PFSK-1 (cell line): ENCODE results near the gene ADGRA1.

Experiments used
- FOXP2 ChIP-seq: optimal IDR thresholded peaks from 2 replicates; pipeline ENCODE3; 2011; ENCODE audit warnings: borderline replicate concordance, control low read depth, inconsistent platforms; ENCODE audit not compliant: insufficient read depth; ENCODE audit errors: extremely low read length, extremely low read depth
- POLR2AphosphoS5 ChIP-seq: IDR thresholded peaks from 2 replicates; pipeline ENCODE4 v1.6.1; 2012; ENCODE audit warnings: low read depth, mild to moderate bottlenecking, control low read depth, low read length, moderate library complexity
- SIN3A ChIP-seq: IDR thresholded peaks from 2 replicates; pipeline ENCODE4 v1.6.1; 2012; ENCODE audit warnings: mild to moderate bottlenecking, low read length, moderate library complexity, borderline replicate concordance; ENCODE audit not compliant: insufficient read depth
- TAF1 ChIP-seq: IDR thresholded peaks from 2 replicates; pipeline ENCODE4 v1.6.1; 2012; ENCODE audit warnings: low read length, control low read depth, borderline replicate concordance; ENCODE audit not compliant: insufficient read depth
- TF ChIP-seq, protein P1 (sequence below), 2 experiments: IDR thresholded peaks; 2 replicates each; pipeline versions ENCODE4 v1.6.1 to v1.8.0; 2011 to 2012; ENCODE audit warnings: low read depth in 2 of 2, low read length in 2 of 2, control low read depth in 1 of 2, inconsistent platforms in 1 of 2, mild to moderate bottlenecking in 1 of 2, moderate library complexity in 1 of 2; ENCODE audit not compliant: insufficient read depth in 1 of 2

The ADGRA1 gene

GRCh38 chr10:133113146-133113830 lies 25.6 kb downstream of the ADGRA1 start:
- no peak for TF ChIP-seq SIN3A
- no peak for TF ChIP-seq FOXP2
- no peak for TF ChIP-seq TAF1
- TF ChIP-seq, protein P1, sequence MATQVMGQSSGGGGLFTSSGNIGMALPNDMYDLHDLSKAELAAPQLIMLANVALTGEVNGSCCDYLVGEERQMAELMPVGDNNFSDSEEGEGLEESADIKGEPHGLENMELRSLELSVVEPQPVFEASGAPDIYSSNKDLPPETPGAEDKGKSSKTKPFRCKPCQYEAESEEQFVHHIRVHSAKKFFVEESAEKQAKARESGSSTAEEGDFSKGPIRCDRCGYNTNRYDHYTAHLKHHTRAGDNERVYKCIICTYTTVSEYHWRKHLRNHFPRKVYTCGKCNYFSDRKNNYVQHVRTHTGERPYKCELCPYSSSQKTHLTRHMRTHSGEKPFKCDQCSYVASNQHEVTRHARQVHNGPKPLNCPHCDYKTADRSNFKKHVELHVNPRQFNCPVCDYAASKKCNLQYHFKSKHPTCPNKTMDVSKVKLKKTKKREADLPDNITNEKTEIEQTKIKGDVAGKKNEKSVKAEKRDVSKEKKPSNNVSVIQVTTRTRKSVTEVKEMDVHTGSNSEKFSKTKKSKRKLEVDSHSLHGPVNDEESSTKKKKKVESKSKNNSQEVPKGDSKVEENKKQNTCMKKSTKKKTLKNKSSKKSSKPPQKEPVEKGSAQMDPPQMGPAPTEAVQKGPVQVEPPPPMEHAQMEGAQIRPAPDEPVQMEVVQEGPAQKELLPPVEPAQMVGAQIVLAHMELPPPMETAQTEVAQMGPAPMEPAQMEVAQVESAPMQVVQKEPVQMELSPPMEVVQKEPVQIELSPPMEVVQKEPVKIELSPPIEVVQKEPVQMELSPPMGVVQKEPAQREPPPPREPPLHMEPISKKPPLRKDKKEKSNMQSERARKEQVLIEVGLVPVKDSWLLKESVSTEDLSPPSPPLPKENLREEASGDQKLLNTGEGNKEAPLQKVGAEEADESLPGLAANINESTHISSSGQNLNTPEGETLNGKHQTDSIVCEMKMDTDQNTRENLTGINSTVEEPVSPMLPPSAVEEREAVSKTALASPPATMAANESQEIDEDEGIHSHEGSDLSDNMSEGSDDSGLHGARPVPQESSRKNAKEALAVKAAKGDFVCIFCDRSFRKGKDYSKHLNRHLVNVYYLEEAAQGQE (IDR thresholded peaks at IDR 0.05; ENCODE audit: insufficient read depth in 1 of 2, low read depth in 2 of 2, low read length in 2 of 2) = no peak
- TF ChIP-seq POLR2AphosphoS5 = no peak

DNA sequence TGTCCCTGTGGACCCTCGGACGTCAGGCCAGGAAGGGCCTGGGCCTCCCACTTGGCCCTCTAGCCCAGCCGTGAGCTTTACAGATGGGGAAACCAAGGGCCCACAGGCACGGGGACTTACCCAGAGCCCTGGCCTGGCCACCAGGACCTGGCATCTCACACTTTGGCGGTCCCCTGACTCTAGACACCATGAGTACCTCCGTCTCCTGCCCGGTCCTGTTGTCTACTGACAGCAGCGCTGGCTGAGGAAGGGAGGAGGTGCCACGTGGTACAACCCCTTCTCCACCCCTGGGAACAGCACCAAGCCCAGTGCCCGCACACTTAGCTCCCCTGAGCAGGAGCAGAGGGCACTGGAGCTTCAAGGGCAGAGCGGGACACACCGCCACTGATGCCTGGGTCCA lies 26.1 kb downstream of the ADGRA1 start:
- TF ChIP-seq, protein P1 (IDR thresholded peaks at IDR 0.05; ENCODE audit: insufficient read depth in 1 of 2, low read depth in 2 of 2, low read length in 2 of 2) = no peak
- TF ChIP-seq TAF1 = no peak
- no peak for TF ChIP-seq POLR2AphosphoS5
- no peak for TF ChIP-seq FOXP2

DNA sequence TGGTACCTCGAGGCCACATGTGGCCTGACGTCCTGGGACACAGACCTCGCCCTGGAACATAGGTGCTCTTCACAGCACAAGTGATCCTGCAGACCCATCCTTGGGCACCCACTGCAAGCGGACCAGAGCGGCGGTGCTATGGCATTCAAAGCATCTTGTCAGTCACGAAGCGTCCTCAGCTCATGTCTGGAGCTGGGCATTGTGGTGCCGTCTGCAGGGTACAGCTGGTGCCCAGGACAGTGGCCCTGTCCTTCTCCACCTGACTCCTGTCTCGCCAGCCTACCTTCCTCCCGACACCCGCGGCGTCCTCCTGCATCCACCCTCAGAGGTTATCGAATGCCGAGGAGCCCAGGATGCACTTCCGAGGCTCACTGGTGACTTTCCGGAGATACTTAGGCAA lies 26.5 kb downstream of the ADGRA1 start:
- TF ChIP-seq TAF1 (no peak), SIN3A (no peak), FOXP2 (no peak), POLR2AphosphoS5 (no peak)
- TF ChIP-seq, protein P1 (IDR thresholded peaks at IDR 0.05; ENCODE audit: insufficient read depth in 1 of 2, low read depth in 2 of 2, low read length in 2 of 2) = no peak

DNA sequence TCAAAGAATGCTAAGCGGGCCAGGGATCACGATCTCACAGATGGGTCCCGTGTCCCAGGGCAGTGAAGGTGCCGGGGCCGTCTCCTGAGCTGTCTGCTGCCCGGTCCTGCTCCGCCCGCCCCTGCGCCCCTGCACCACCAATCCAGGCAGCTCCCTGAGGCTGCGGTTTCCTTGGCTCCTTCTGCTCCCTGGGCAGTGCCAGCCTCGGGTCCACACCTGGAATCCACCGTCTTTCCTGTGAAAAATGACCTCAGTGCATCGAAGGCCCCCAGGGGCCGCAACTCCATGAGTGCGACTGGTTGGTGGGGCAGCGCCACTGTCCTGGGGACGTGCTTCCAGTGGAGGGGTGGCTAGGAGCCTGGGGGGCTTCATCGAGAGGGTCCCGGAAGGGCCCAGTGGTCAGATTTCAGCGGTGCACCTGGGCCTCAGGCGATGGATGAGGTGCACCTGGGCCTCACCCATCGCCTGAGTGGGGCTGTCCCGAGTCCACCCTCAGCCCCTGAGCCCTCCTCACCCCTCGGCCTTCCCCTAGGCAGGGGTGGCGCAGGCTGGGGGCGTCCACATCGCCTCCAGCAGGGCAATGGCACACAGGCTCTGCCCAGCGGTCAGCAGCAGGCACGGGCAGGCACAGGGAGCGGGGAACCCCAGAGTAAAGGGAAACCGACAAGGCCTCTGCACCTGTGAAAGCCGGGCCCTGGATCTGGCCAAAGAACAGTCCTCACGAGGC lies 27.2 kb downstream of the ADGRA1 start:
- TF ChIP-seq TAF1 (no peak), SIN3A (no peak), FOXP2 (no peak), POLR2AphosphoS5 (no peak)
- TF ChIP-seq, protein P1 (IDR thresholded peaks at IDR 0.05; ENCODE audit: insufficient read depth in 1 of 2, low read depth in 2 of 2, low read length in 2 of 2) = no peak
